H1 (cell line): ENCODE data around the gene SYNJ2BP. TPM values are rescaled to one million over a fixed set of nuclear protein-coding genes. Genes with fewer than 3 reads are reported as not detected.
A peak's percentile ranks its signal among the peaks of the same experiment; 100 is the strongest.

Source experiments
- CTCF ChIA-PET: fragments of 300-600 bp; sonication (Branson Sonifier 250); formaldehyde crosslinking; loops from one replicate; lab custom pipeline; 2021; ENCODE audit not compliant: partially characterized antibody; lab: Charles Lee
- POLR2A ChIA-PET: fragments of 300-600 bp; sonication (Branson Sonifier 250); formaldehyde crosslinking; loops from one replicate; lab custom pipeline; 2021; ENCODE audit warnings: inconsistent platforms; ENCODE audit not compliant: partially characterized antibody; lab: Charles Lee
- DNase-seq, 2 experiments: peaks; one replicate each; pipeline versions ENCODE4 v3.0.0 to v3.0.0-alpha.2; 2010 to 2022; ENCODE audit warnings: low spot score in 2 of 2, low read depth in 1 of 2, mixed read lengths in 1 of 2
- FAIRE-seq: peaks from 2 replicates; lab custom pipeline; 2011; peaks lifted over from hg19 to GRCh38; lab: Jason Lieb, UNC
- H2AFZ ChIP-seq: 2 replicates; pipeline ENCODE4 v1.8.1; 2012; ENCODE audit warnings: low read length, inconsistent platforms
- H2AK5ac ChIP-seq: 2 replicates; pipeline ENCODE4 v1.6.1; 2013; ENCODE audit warnings: low read depth, low read length
- H2BK120ac ChIP-seq: replicated peaks from 2 replicates; pipeline ENCODE3; 2013; ENCODE audit warnings: low read depth, low read length, inconsistent platforms
- H2BK12ac ChIP-seq: 2 replicates; pipeline ENCODE4 v1.6.1; 2013; ENCODE audit warnings: low read depth, low read length
- H2BK15ac ChIP-seq: 2 replicates; pipeline ENCODE4 v1.6.1; 2013; ENCODE audit warnings: low read length
- H2BK20ac ChIP-seq: 2 replicates; pipeline ENCODE4 v1.6.1; 2013; ENCODE audit warnings: low read length
- H2BK5ac ChIP-seq: 2 replicates; pipeline ENCODE4 v1.6.1; 2013; ENCODE audit warnings: low read depth, low read length
- H3K14ac ChIP-seq: 2 replicates; pipeline ENCODE4 v1.6.1; 2013; ENCODE audit warnings: inconsistent platforms; ENCODE audit not compliant: insufficient read length
- H3K18ac ChIP-seq: 2 replicates; pipeline ENCODE4 v1.6.1; 2013; ENCODE audit warnings: low read length; ENCODE audit errors: extremely low read depth
- H3K23ac ChIP-seq: 2 replicates; pipeline ENCODE4 v1.6.1; 2013; ENCODE audit warnings: inconsistent platforms; ENCODE audit not compliant: insufficient read length
- H3K23me2 ChIP-seq: 2 replicates; pipeline ENCODE4 v1.6.1; 2013; ENCODE audit warnings: low read depth, low read length
- H3K27ac ChIP-seq: 2 replicates; pipeline ENCODE4 v1.6.1; 2011; ENCODE audit warnings: low read depth, low read length, inconsistent platforms
- H3K27me3 ChIP-seq, 4 experiments: replicated peaks in 1 of 4; 1 replicate in 1 of 4; 2 replicates in 3 of 4; pipeline versions ENCODE4 v1.6.1 to v1.8.1; 2011 to 2013; ENCODE audit warnings: low read length in 3 of 4, mild to moderate bottlenecking in 3 of 4, inconsistent platforms in 2 of 4, mixed read lengths in 2 of 4, moderate library complexity in 1 of 4; ENCODE audit not compliant: control insufficient read depth in 3 of 4, insufficient read depth in 3 of 4; ENCODE audit errors: extremely low read depth in 1 of 4
- H3K36me3 ChIP-seq, 4 experiments: 2 replicates each; pipeline versions ENCODE4 v1.6.1 to v1.8.1; 2011 to 2013; ENCODE audit warnings: mild to moderate bottlenecking in 4 of 4, low read length in 3 of 4, moderate library complexity in 2 of 4, control low read depth in 1 of 4, inconsistent platforms in 1 of 4; ENCODE audit not compliant: insufficient read depth in 4 of 4, control insufficient read depth in 2 of 4
- H3K4ac ChIP-seq: replicated peaks from 2 replicates; pipeline ENCODE3; 2013; ENCODE audit warnings: low read length, low read depth, mixed read lengths, inconsistent platforms; ENCODE audit not compliant: insufficient read length
- H3K4me1 ChIP-seq, 4 experiments: replicated peaks in 1 of 4; 1 replicate in 1 of 4; 2 replicates in 3 of 4; pipeline versions ENCODE4 v1.6.1 to v1.8.1; 2011 to 2013; ENCODE audit warnings: low read length in 3 of 4, inconsistent platforms in 2 of 4, mixed read lengths in 1 of 4; ENCODE audit not compliant: insufficient read depth in 4 of 4, control insufficient read depth in 3 of 4
- H3K4me2 ChIP-seq, 2 experiments: 2 replicates each; pipeline versions ENCODE4 v1.6.1 to v1.8.1; 2011 to 2013; ENCODE audit warnings: low read depth in 2 of 2, low read length in 2 of 2, control low read depth in 1 of 2, inconsistent platforms in 1 of 2, mild to moderate bottlenecking in 1 of 2; ENCODE audit not compliant: insufficient read depth in 1 of 2
- H3K4me3 ChIP-seq, 4 experiments: fragments of 200-600, 300-600 bp in 1 of 4; sonication (generic), shearing (Covaris generic), sonication (Bioruptor Twin) in 1 of 4; 2 replicates each; pipeline versions ENCODE4 v1.5.1 to v1.8.1; 2011 to 2016; ENCODE audit warnings: low read length in 4 of 4, low read depth in 3 of 4, control low read depth in 2 of 4, inconsistent platforms in 2 of 4, mild to moderate bottlenecking in 2 of 4, mixed read lengths in 1 of 4, moderate library complexity in 1 of 4; ENCODE audit not compliant: insufficient read depth in 2 of 4; ENCODE audit errors: extremely low read depth in 1 of 4
- H3K56ac ChIP-seq: replicated peaks from 2 replicates; pipeline ENCODE3; 2013; ENCODE audit warnings: low read depth, mild to moderate bottlenecking, mixed read lengths, low read length, inconsistent platforms; ENCODE audit not compliant: insufficient read length
- H3K79me1 ChIP-seq: 2 replicates; pipeline ENCODE4 v1.6.1; 2013; ENCODE audit warnings: low read depth, low read length, control low read depth
- H3K79me2 ChIP-seq, 2 experiments: 2 replicates each; pipeline versions ENCODE4 v1.6.1 to v1.8.1; 2012 to 2013; ENCODE audit warnings: low read length in 2 of 2, mild to moderate bottlenecking in 2 of 2, inconsistent platforms in 1 of 2; ENCODE audit not compliant: insufficient read depth in 2 of 2, control insufficient read depth in 1 of 2
- H3K9ac ChIP-seq, 4 experiments: replicated peaks in 1 of 4; 1 replicate in 1 of 4; 2 replicates in 3 of 4; pipeline versions ENCODE4 v1.6.1 to v1.8.1; 2011 to 2013; ENCODE audit warnings: low read depth in 3 of 4, low read length in 3 of 4, control low read depth in 2 of 4, mild to moderate bottlenecking in 2 of 4, moderate library complexity in 2 of 4, inconsistent platforms in 1 of 4; ENCODE audit errors: extremely low read depth in 1 of 4
- H3K9me3 ChIP-seq, 2 experiments: 2 replicates each; pipeline versions ENCODE4 v1.6.1 to v1.8.1; 2012 to 2013; ENCODE audit warnings: mild to moderate bottlenecking in 2 of 2, moderate library complexity in 2 of 2, control low read depth in 1 of 2, inconsistent platforms in 1 of 2, low read depth in 1 of 2, low read length in 1 of 2, mixed read lengths in 1 of 2; ENCODE audit not compliant: insufficient read depth in 2 of 2
- H4K20me1 ChIP-seq, 2 experiments: replicated peaks in 1 of 2; 2 replicates each; pipeline versions ENCODE3 to v1.8.1; 2011 to 2013; ENCODE audit warnings: inconsistent platforms in 2 of 2, low read length in 2 of 2, mild to moderate bottlenecking in 1 of 2; ENCODE audit not compliant: insufficient read depth in 2 of 2, control insufficient read depth in 1 of 2
- H4K5ac ChIP-seq: 2 replicates; pipeline ENCODE4 v1.6.1; 2013; ENCODE audit warnings: low read length, low read depth, mixed read lengths, inconsistent platforms; ENCODE audit not compliant: insufficient read length
- H4K8ac ChIP-seq: 2 replicates; pipeline ENCODE4 v1.8.0; 2013; ENCODE audit warnings: mild to moderate bottlenecking, moderate library complexity, low read length, inconsistent platforms; ENCODE audit not compliant: insufficient read depth; ENCODE audit errors: extremely low read depth
- H4K91ac ChIP-seq: replicated peaks from 2 replicates; pipeline ENCODE3; 2013; ENCODE audit warnings: low read length, mixed read lengths, inconsistent platforms; ENCODE audit not compliant: insufficient read length
- CREB1 ChIP-seq: IDR thresholded peaks from 2 replicates; pipeline ENCODE4 v1.6.1; 2012; ENCODE audit warnings: inconsistent platforms
- KDM1A ChIP-seq: fragments of 200-600, 300-600 bp; sonication (generic); IDR thresholded peaks from 2 replicates; pipeline ENCODE4 v1.7.1; 2016; ENCODE audit warnings: mild to moderate bottlenecking, low read length, borderline replicate concordance
- POU5F1 ChIP-seq: IDR thresholded peaks from 2 replicates; pipeline ENCODE4 v1.6.1; 2011; ENCODE audit warnings: low read depth, mild to moderate bottlenecking, low read length, moderate library complexity
- SUZ12 ChIP-seq: fragments of 200-600 bp; sonication (generic); IDR thresholded peaks from 2 replicates; pipeline ENCODE4 v1.6.1; 2012; ENCODE audit warnings: mild to moderate bottlenecking, inconsistent platforms, low read length, moderate library complexity, mixed read lengths
- TEAD4 ChIP-seq: IDR thresholded peaks from 2 replicates; pipeline ENCODE4 v1.6.1; 2012; ENCODE audit warnings: low read depth, low read length, inconsistent platforms, mixed read lengths
- WGBS, 2 experiments: shearing (Covaris generic) in 1 of 2; methylation state at CpG; one replicate each; pipeline versions ENCODE4 v1.1.6 to v1.1.7; 2013 to 2015; ENCODE audit warnings: low lambda C conversion rate in 2 of 2, mixed read lengths in 2 of 2, inconsistent platforms in 1 of 2, low coverage in 1 of 2, missing lambda C conversion rate in 1 of 2; ENCODE audit not compliant: insufficient replicate concordance in 2 of 2, insufficient coverage in 1 of 2, insufficient read length in 1 of 2; ENCODE audit errors: extremely low coverage in 1 of 2, missing lambda C conversion rate in 1 of 2; 5-methylcytosine and 5-hydroxymethylcytosine counted together
- polyA plus RNA-seq, 7 experiments: library from polyadenylated mRNA; depleted of rRNA in 3 of 7; stranded (reverse) in 5 of 7; unstranded in 2 of 7; fragments of >200 nt in 5 of 7; fragments of 200-250 nt in 2 of 7; gene quantifications; 1 replicate in 5 of 7; 2 replicates in 1 of 7; 4 replicates in 1 of 7; pipeline versions ENCODE4 v1.2.1 to v1.2.3, GENCODE V29; 2011 to 2013; ENCODE audit warnings: missing spikeins in 2 of 7, mixed read lengths in 2 of 7
- total RNA-seq: library from RNA; stranded (reverse); fragmentation: NEBNext Ultra II Directional; extraction: Animal tissue kit (Norgen Biotek cat#: 25700); gene quantifications from 2 replicates; pipeline ENCODE4 v1.2.1, GENCODE V29; 2021

The SYNJ2BP gene
- total and polyA plus RNA-seq, 2 of the 8 experiments (the other 6 are each of a cell fraction or from before 2014, with no cell fraction given): 9.6 to 30.6 TPM

DNA sequence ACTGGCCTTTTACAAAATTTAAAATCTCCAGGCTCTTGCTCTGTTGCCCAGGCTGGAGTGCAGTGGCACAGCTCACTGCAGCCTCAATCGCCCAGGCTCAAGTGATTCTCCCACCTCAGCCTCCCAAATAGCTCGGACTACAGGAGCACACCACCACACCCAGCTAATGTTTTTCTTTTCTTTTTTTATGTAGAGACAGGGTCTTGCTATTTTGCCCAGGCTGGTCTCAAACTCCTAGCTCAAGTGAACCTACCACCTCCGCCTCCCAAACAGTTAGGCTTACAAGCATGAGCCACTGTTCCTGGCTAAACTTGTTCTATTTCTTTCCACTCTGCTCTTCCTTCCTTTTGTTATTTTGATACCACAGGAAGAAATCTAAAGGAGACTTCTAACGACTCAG lies 15.2 kb downstream of the SYNJ2BP start:
- no peak overlapping the region for H4K8ac ChIP-seq
- no peak overlapping the region for H3K18ac ChIP-seq
- no peak overlapping the region for H3K9ac ChIP-seq
- WGBS, 2 experiments: 69% methylated on average over 4 of the region's 4 CpGs; no CpG with 5 or more reads in 1 of the 2 experiments
- H2AK5ac ChIP-seq: no peak overlapping the region
- H3K23me2 ChIP-seq: no peaks in the 10 kb centered on the region
- DNase-seq: no peak
- H3K36me3 ChIP-seq: no peaks in the 10 kb centered on the region
- H2BK5ac ChIP-seq: 0 out of 2 replicates have a peak overlapping the region, but pooled peaks have one; percentile 82
- H3K27me3 ChIP-seq: no peaks in the 10 kb centered on the region
- no peak overlapping the region for H2AFZ ChIP-seq
- H2BK15ac ChIP-seq: no peak overlapping the region
- POLR2A ChIA-PET: interaction anchor here (0.7 to 1.5 kb wide), 2 partner anchors 10 to 188 kb away, joined by 3 to 4 read pairs; no protein-coding TSS in a partner anchor
- H3K4ac ChIP-seq: no peak overlapping the region
- no peak overlapping the region for H2BK120ac ChIP-seq
- H3K23ac ChIP-seq: no peak overlapping the region
- peaks cover 0 to 13% (median 5%) of the 10 kb centered on the region in 4 experiments; a peak in 5 of 7 replicates for H3K4me1 ChIP-seq
- no peak overlapping the region for H3K4me3 ChIP-seq
- FAIRE-seq: peak; percentile 66
- TF ChIP-seq POU5F1 (no peak), SUZ12 (no peak), CREB1 (no peak), TEAD4 (no peak), KDM1A (0 out of 2 replicates have a peak, but pooled peaks have one; percentile 50)
- no peak overlapping the region for H3K56ac ChIP-seq
- H4K5ac ChIP-seq: no peak overlapping the region
- H4K20me1 ChIP-seq: peaks cover 0 to 3% of the 10 kb centered on the region in 2 experiments
- H3K79me2 ChIP-seq: peaks cover 0 to 29% of the 10 kb centered on the region in 2 experiments; a peak in 2 of 4 replicates
- no peak overlapping the region for H4K91ac ChIP-seq
- no peak overlapping the region; the same call in 1 of the 2 replicates for H2BK12ac ChIP-seq
- H3K79me1 ChIP-seq: peaks cover 3% of the 10 kb centered on the region; the same call in 1 of the 2 replicates
- H3K9me3 ChIP-seq: no peaks in the 10 kb centered on the region
- CTCF ChIA-PET: interaction anchor here (0.6 to 4.4 kb wide), 6 partner anchors 8 to 189 kb away, joined by 3 to 22 read pairs (median 4); no protein-coding TSS in a partner anchor
- H3K14ac ChIP-seq: no peak overlapping the region
- no peak overlapping the region for H2BK20ac ChIP-seq
- H3K27ac ChIP-seq: no peak overlapping the region
- H3K4me2 ChIP-seq: peak overlapping the region; percentile 4 to 27; a peak in 1 of 4 replicates
